ENCODE measurements around the gene SLC23A1.
"Not testable (repeated sequence)": the region's sequence is repeated elsewhere in the genome, so short reads cannot be mapped to it uniquely, and the experiment has no call there.

Gene SLC23A1

GRCh38 chr5:139368613-139369012 lies 14.5 kb downstream of the SLC23A1 start:
- Histone ChIP-seq H3K27ac (ENCODE audit: low read depth, low read length) (no peak overlapping the region), H3K27me3 (ENCODE audit: control insufficient read depth, insufficient read depth, low read length) (no peaks in the 10 kb centered on the region), H3K4me3 (ENCODE audit: low read length) (no peak overlapping the region), H3K9ac (ENCODE audit: low read length) (no peak overlapping the region), H3K4me1 (ENCODE audit: control insufficient read depth, insufficient read depth, low read length) (peaks cover 2% of the 10 kb centered on the region), H3K36me3 (ENCODE audit: control insufficient read depth, insufficient read depth, low read length) (peaks cover 13% of the 10 kb centered on the region)

GRCh38 chr5:139364466-139364865 lies 18.6 kb downstream of the SLC23A1 start:
- Histone ChIP-seq H3K9ac (ENCODE audit: low read length) (no peak overlapping the region), H3K27ac (ENCODE audit: low read depth, low read length) (no peak overlapping the region), H3K36me3 (ENCODE audit: control insufficient read depth, insufficient read depth, low read length) (peaks cover 12% of the 10 kb centered on the region)

GRCh38 chr5:139363937-139364336 lies 19.2 kb downstream of the SLC23A1 start:
- H3K4me3 ChIP-seq (ENCODE audit: low read length): no peak overlapping the region
- peaks cover 12% of the 10 kb centered on the region for H3K36me3 ChIP-seq (ENCODE audit: control insufficient read depth, insufficient read depth, low read length)
- no peak overlapping the region for H3K9ac ChIP-seq (ENCODE audit: low read length)
- H3K4me1 ChIP-seq (ENCODE audit: control insufficient read depth, insufficient read depth, low read length): no peaks in the 10 kb centered on the region
- no peaks in the 10 kb centered on the region for H3K27me3 ChIP-seq (ENCODE audit: control insufficient read depth, insufficient read depth, low read length)
- no peak overlapping the region for H3K27ac ChIP-seq (ENCODE audit: low read depth, low read length)

More at GRCh38 chr5:139364466-139364865, 18.6 kb downstream of the SLC23A1 start:
- Histone ChIP-seq H3K27me3 (ENCODE audit: control insufficient read depth, insufficient read depth, low read length) (no peaks in the 10 kb centered on the region), H3K4me1 (ENCODE audit: control insufficient read depth, insufficient read depth, low read length) (no peaks in the 10 kb centered on the region), H3K4me3 (ENCODE audit: low read length) (no peak overlapping the region)

- Histone ChIP-seq H3K27me3 (ENCODE audit: control insufficient read depth, insufficient read depth, low read length) (no peaks in the 10 kb centered on the region), H3K36me3 (ENCODE audit: control insufficient read depth, insufficient read depth, low read length) (peaks cover 12% of the 10 kb centered on the region), H3K27ac (ENCODE audit: low read depth, low read length) (no peak overlapping the region), H3K9ac (ENCODE audit: low read length) (no peak overlapping the region), H3K4me3 (ENCODE audit: low read length) (no peak overlapping the region), H3K4me1 (ENCODE audit: control insufficient read depth, insufficient read depth, low read length) (no peaks in the 10 kb centered on the region)
These were observed 21.2 kb downstream of the SLC23A1 start for GRCh38 chr5:139361835-139362429.

GRCh38 chr5:139360384-139360783 lies 22.7 kb downstream of the SLC23A1 start:
- Histone ChIP-seq H3K4me1 (ENCODE audit: control insufficient read depth, insufficient read depth, low read length) (no peaks in the 10 kb centered on the region), H3K4me3 (ENCODE audit: low read length) (no peak overlapping the region), H3K9ac (ENCODE audit: low read length) (no peak overlapping the region), H3K27ac (ENCODE audit: low read depth, low read length) (no peak overlapping the region), H3K27me3 (ENCODE audit: control insufficient read depth, insufficient read depth, low read length) (no peaks in the 10 kb centered on the region), H3K36me3 (ENCODE audit: control insufficient read depth, insufficient read depth, low read length) (peaks cover 12% of the 10 kb centered on the region)

GRCh38 chr5:139358064-139358463 lies 25.0 kb downstream of the SLC23A1 start:
- Histone ChIP-seq H3K27ac (ENCODE audit: low read depth, low read length) (no peak overlapping the region), H3K4me1 (ENCODE audit: control insufficient read depth, insufficient read depth, low read length) (no peaks in the 10 kb centered on the region), H3K27me3 (ENCODE audit: control insufficient read depth, insufficient read depth, low read length) (no peaks in the 10 kb centered on the region), H3K36me3 (ENCODE audit: control insufficient read depth, insufficient read depth, low read length) (no peaks in the 10 kb centered on the region), H3K4me3 (ENCODE audit: low read length) (no peak overlapping the region), H3K9ac (ENCODE audit: low read length) (no peak overlapping the region)

- not testable (repeated sequence) for H3K9ac ChIP-seq (ENCODE audit: low read length)
These were observed 27.2 kb downstream of the SLC23A1 start for GRCh38 chr5:139355900-139356299.

GRCh38 chr5:139354186-139354585 lies 28.9 kb downstream of the SLC23A1 start:
- H3K27ac ChIP-seq (ENCODE audit: low read depth, low read length): no peak overlapping the region
- H3K4me3 ChIP-seq (ENCODE audit: low read length): no peak overlapping the region
- no peak overlapping the region for H3K9ac ChIP-seq (ENCODE audit: low read length)
- no peaks in the 10 kb centered on the region for H3K4me1 ChIP-seq (ENCODE audit: control insufficient read depth, insufficient read depth, low read length)
- no peaks in the 10 kb centered on the region for H3K36me3 ChIP-seq (ENCODE audit: control insufficient read depth, insufficient read depth, low read length)
- H3K27me3 ChIP-seq (ENCODE audit: control insufficient read depth, insufficient read depth, low read length): no peaks in the 10 kb centered on the region

More at GRCh38 chr5:139355900-139356299, 27.2 kb downstream of the SLC23A1 start:
- not testable (repeated sequence) for H3K4me1 ChIP-seq (ENCODE audit: control insufficient read depth, insufficient read depth, low read length); H3K27me3 ChIP-seq (ENCODE audit: control insufficient read depth, insufficient read depth, low read length); H3K27ac ChIP-seq (ENCODE audit: low read depth, low read length); H3K36me3 ChIP-seq (ENCODE audit: control insufficient read depth, insufficient read depth, low read length); H3K4me3 ChIP-seq (ENCODE audit: low read length)

GRCh38 chr5:139347863-139348262 lies 35.2 kb downstream of the SLC23A1 start:
- H3K27ac ChIP-seq (ENCODE audit: low read depth, low read length); H3K9ac ChIP-seq (ENCODE audit: low read length); H3K27me3 ChIP-seq (ENCODE audit: control insufficient read depth, insufficient read depth, low read length); H3K4me3 ChIP-seq (ENCODE audit: low read length); H3K4me1 ChIP-seq (ENCODE audit: control insufficient read depth, insufficient read depth, low read length); H3K36me3 ChIP-seq (ENCODE audit: control insufficient read depth, insufficient read depth, low read length): not testable (repeated sequence)

- not testable (repeated sequence) for H3K4me3 ChIP-seq (ENCODE audit: low read length); H3K36me3 ChIP-seq (ENCODE audit: control insufficient read depth, insufficient read depth, low read length); H3K4me1 ChIP-seq (ENCODE audit: control insufficient read depth, insufficient read depth, low read length); H3K27me3 ChIP-seq (ENCODE audit: control insufficient read depth, insufficient read depth, low read length); H3K9ac ChIP-seq (ENCODE audit: low read length); H3K27ac ChIP-seq (ENCODE audit: low read depth, low read length)
These were observed 37.7 kb downstream of the SLC23A1 start for GRCh38 chr5:139345442-139345841.

GRCh38 chr5:139344177-139344576 lies 38.9 kb downstream of the SLC23A1 start:
- Histone ChIP-seq H3K9ac (ENCODE audit: low read length) (no peak overlapping the region), H3K4me1 (ENCODE audit: control insufficient read depth, insufficient read depth, low read length) (peaks cover 10% of the 10 kb centered on the region), H3K27me3 (ENCODE audit: control insufficient read depth, insufficient read depth, low read length) (no peaks in the 10 kb centered on the region), H3K36me3 (ENCODE audit: control insufficient read depth, insufficient read depth, low read length) (no peaks in the 10 kb centered on the region), H3K27ac (ENCODE audit: low read depth, low read length) (no peak overlapping the region), H3K4me3 (ENCODE audit: low read length) (no peak overlapping the region)

- peak overlapping the region; percentile 86 for H3K4me3 ChIP-seq (ENCODE audit: low read length)
- no peaks in the 10 kb centered on the region for H3K36me3 ChIP-seq (ENCODE audit: control insufficient read depth, insufficient read depth, low read length)
- H3K4me1 ChIP-seq (ENCODE audit: control insufficient read depth, insufficient read depth, low read length): peaks cover 10% of the 10 kb centered on the region
- no peak overlapping the region for H3K9ac ChIP-seq (ENCODE audit: low read length)
- no peak overlapping the region for H3K27ac ChIP-seq (ENCODE audit: low read depth, low read length)
- no peaks in the 10 kb centered on the region for H3K27me3 ChIP-seq (ENCODE audit: control insufficient read depth, insufficient read depth, low read length)
These were observed 39.6 kb downstream of the SLC23A1 start for GRCh38 chr5:139343476-139343875.

GRCh38 chr5:139342423-139342723 lies 40.7 kb downstream of the SLC23A1 start:
- Histone ChIP-seq H3K27me3 (ENCODE audit: control insufficient read depth, insufficient read depth, low read length) (no peaks in the 10 kb centered on the region), H3K4me3 (ENCODE audit: low read length) (peak overlapping the region; percentile 86), H3K9ac (ENCODE audit: low read length) (peak overlapping the region; percentile 87), H3K27ac (ENCODE audit: low read depth, low read length) (peak overlapping the region; percentile 90), H3K4me1 (ENCODE audit: control insufficient read depth, insufficient read depth, low read length) (peaks cover 10% of the 10 kb centered on the region), H3K36me3 (ENCODE audit: control insufficient read depth, insufficient read depth, low read length) (no peaks in the 10 kb centered on the region)

Measured in rectal smooth muscle tissue (tissue), 1 donor.